Hindlimb muscle (tissue), 1 donor: Measurements from ENCODE around the gene MSH3. TPM values are rescaled to one million over a fixed set of nuclear protein-coding genes. Genes with fewer than 3 reads are reported as not detected.
"Not testable (repeated sequence)": the region's sequence is repeated elsewhere in the genome, so short reads cannot be mapped to it uniquely, and the experiment has no call there.

Experiments used
- DNase-seq: peaks from one replicate; pipeline ENCODE4 v3.0.0-alpha.2; 2013
- polyA plus RNA-seq: library from polyadenylated mRNA; unstranded; fragments of 120-200 nt; gene quantifications from one replicate; pipeline ENCODE4 v1.2.1, GENCODE V29; 2013; ENCODE audit not compliant: insufficient read length

MSH3 gene
- polyA plus RNA-seq, 1 donor = 10.6 TPM

DNA sequence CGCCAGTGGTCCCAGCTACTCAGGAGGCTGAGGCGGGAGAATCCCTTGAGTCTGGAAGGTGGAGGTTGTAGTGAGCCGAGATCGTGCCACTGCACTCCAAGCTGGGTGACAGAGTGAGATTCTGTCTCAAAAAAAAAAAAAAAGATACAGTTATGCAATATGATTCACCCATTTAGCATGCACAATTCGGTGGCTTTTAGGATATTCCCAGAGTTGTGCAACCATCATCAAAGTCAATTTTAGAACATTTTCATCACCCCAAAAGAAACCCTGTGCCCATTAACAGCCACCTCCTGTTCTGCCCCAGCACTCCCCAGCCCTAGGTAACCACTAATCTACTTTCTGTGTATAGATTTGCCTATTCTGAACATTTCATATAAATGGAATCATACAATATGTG lies 4.7 kb downstream of the MSH3 start:
- DNase-seq = no peak

DNA sequence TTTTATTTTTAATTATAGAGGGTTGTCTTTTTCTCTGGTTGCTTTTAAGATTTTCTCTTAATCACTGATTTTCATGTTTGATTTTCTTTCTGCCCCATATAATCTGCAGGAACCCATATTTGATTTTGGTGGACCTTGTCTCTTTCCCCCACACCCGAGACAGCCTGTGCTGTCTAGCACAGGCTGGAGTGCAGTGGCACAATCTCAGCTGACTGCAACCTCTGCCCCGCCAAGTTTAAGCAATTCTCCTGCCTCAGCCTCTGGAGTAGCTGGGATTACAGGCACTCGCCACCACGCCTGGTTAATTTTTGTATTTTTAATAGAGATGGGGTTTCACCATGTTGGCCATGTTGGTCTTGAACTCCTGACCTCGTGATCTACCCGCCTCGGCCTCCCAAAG lies 6.2 kb downstream of the MSH3 start:
- not testable (repeated sequence) for DNase-seq

DNA sequence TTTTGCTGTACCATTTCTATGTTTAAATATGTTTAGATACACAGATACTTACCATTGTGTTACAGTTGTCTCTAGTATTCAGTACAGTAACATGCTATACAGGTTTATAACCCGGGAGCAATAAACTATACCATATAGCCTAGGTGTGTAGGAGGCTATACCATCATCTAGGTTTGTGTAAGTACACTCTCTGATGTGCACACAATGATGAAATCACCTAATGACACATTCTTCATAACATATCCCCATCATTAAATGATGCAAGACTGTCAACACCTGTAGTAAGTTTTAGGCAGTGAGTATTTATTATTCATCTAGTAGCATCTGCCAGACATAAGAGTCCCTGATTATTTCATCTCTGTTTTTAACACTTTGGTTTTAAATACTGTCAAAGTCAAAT lies 7.7 kb downstream of the MSH3 start:
- no peak for DNase-seq

DNA sequence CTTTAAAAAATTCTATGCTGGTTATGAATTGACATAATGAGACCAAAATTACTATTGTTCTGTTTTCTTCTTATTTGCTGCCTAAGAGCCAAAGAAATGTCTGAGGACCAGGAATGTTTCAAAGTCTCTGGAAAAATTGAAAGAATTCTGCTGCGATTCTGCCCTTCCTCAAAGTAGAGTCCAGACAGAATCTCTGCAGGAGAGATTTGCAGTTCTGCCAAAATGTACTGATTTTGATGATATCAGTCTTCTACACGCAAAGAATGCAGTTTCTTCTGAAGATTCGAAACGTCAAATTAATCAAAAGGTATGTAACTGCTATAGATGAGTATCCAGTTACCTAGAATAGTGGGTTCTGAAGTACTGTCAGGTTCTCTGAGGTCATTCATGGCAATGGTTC lies 10.6 kb downstream of the MSH3 start:
- no peak for DNase-seq

DNA sequence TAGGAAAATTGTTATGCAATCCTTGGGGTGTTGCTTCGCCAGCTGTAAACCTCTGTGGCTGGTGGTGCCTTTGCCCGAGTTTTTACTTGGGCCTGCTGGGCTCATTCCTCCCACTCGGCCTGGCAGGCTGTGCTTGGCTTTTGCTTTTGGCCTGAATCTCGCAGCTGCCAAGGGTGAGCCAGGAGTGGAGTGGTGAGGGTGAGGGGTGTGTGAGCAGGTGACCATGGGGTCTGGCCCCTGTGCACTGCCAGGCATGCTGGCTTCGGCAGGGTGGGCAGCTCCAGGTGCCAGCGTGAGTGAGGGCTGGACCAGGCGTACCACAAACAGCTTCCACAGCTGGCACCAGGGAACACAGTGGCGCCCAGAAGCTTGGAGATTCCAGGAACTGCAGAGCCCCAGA lies 12.9 kb downstream of the MSH3 start:
- DNase-seq = no peak

DNA sequence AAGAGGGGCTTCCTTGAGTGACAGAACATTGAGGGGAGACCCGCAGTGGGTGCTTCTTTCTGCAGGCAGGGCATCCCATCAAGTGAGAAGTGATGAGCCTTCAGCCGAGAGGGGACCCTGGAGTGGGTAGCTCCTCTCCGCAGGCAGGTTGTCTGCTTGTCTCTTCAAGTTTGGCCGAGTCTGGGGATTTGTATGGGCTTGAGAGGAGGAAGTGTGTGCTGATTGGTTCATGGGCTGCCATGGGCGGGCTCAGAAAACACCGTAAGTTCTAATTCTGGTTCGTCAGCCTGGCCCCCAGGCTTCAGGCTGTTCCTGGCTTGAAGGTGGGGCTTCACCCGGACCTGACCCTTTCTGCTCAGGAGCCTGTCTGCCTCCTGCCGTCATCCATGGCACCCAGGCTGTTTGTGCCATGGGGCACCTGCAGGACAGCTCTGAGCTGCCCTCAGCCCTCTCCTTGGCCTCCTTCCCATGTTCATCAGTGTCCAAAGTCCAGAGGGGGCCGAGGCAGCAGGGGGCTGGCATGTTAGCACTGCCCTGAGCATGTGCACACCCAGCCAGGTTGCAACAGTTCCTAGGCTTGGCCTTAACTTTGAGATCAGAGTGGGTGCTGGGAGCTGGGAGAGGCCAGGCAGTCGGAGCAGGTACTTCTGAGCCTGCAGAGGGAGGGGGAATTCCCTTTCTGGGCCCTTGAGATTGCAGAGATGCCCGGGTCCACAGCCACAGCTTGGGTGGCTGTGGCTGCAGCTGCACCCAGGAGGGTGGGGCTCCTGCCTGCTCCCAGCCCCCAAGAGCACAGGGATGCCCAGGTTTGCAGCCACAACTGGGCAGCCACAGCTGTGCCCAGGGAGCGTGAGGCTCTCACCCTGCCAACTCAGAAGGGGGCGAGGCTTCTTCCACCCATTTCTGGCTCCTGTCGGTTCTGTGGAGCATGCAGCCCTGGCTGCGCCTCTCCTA lies 13.8 kb downstream of the MSH3 start:
- DNase-seq = no peak

DNA sequence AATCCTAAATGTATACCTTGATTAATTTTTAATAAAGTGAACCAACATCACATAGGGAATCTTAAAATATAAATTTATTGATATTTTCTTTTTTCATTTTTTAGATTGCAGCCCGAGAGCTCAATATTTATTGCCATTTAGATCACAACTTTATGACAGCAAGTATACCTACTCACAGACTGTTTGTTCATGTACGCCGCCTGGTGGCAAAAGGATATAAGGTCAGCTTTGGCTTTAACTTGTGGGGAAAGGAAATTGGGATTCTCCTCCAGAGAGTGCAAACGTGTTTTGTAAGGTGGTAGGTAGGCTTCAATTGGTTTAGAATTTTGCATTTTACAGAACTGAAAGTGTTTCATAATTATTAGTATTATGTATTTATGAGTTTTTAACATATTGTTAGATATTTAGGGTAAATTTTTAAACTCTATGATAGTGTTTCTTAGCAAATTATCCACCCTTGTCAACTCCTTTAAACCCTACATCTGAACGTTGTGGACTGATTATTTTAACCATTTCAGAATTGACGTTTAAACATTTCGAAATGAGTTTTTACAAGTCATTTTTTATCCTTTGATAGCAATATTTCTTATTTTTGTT lies 17.8 kb downstream of the MSH3 start:
- DNase-seq = peak; percentile 54

DNA sequence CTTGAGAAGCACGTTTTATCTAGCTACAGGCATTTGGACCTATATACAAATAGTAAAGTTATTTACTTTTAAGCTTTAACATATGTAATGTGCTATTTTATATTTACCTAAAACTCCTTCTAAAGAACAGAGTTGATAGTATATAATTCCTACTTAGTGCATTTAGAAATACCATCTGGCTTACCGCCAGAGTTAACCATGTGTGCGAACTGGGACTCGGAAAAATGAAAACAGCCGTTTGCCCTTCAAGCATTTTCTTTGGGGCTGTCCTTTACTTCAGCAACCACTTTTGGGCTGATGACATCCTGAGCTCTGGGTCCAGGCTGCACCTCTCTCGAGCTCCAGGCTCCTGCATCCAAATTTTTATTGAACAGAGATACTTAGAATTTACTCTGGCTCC lies 22.3 kb downstream of the MSH3 start:
- DNase-seq = no peak

DNA sequence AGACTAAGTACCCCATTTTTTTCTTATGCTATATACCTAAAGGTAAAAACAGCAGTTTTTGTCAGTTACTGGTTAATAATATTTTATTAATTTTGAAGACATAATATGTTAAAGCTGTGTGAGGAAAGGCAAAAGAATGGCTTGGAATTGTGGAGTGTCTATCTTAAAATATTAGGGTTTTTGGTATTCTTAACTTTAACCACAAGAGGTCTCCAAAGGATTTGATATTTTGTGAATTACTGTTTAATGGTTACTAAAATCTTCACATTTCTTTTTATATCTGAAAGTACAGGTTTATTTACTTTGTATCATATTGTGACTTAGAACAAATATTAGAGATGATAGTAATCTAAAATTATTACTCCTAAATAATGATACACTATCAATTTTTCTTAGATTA lies 32.3 kb downstream of the MSH3 start:
- DNase-seq = no peak

DNA sequence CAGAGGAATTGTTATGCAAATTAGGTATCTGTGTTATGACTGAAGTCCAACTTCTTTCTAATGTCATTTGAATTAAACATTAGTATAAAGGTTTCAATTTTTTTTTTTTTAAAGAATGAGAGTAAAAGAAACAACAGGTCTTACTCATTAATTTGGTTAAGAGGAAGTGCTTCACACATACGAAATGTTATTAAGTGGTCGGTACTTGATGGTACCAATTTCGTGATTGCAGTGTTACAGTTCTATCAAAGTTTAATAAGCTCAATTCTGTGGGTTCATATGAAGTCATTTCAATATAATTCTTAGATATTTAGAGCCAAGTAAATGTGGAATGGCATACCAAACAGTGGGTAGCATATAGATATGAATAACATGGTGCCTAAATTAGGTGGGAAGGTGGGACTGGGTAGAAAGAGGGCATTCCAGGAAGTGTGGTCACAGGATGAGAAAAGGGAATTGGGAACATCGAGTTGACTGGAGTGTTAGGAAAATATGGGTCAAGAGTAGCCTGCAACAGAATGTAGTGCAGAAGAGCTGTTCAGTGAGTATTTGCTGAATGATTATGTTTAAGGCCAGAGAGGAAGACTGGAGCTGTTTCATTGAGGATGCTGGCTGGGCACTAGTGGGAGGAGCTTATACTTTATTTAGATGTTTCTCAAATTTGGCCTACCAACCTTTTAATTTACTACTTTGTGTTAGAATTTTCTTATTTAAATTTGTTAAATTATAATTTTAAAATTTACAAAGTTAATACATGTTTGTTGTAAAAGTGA lies 34.4 kb downstream of the MSH3 start:
- DNase-seq = no peak

DNA sequence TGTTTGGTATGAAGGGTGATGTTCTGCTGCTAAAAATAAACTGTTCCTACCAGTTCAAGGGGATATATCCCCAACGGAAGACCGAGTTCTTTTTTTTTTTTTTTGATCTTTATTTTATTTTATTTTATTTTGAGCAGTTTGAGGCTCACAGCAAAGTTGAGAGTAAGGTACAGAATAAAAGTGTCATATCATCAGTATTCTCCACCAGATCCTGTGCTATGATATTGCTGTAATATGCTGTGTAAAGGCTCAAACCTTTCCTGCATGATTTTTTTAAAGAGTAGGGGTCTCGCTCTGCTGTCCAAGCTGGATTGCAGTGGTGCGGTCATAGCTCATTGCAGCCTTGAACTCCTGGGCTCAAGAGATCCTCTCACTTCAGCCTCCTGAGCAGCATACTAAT lies 35.2 kb downstream of the MSH3 start:
- no peak for DNase-seq

DNA sequence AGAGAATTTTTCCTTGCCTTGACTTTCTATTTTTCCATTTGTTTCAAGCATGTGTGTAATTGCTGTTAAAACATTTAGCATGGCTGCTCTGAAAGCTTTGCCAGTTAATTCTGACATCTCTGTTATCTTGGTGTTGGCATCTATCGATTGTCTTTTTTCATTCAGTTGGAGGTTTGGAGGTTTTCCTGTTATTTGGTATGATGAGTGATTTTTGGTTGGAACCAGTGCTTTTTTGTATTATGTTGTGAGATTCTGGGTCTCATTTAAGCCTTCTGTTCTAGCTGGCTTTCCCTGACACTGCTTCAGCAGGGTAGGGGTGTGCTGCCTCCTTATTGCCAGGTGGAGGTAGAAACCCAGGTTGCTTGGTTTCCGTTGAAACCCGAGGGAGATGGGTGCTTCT lies 41.2 kb downstream of the MSH3 start:
- no peak for DNase-seq

DNA sequence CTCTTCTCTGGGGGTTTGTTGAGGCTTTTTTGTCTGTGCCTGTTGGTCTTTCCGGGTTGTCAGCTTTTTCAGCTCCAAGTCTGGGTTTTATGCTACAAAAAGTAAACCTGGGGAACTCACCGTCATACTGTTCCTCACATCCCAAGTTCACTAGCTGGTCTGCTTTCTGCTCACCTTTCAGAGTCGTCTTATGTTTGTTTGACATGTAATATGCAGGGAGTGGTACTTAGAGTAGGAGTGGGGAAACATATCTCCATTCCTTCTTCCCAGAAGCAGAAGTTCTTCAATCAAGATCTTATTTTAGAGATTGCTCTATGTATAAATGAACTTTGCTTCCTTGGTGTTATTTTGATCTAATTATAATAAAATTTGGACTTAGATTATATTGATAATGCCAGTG lies 42.0 kb downstream of the MSH3 start:
- DNase-seq = no peak

DNA sequence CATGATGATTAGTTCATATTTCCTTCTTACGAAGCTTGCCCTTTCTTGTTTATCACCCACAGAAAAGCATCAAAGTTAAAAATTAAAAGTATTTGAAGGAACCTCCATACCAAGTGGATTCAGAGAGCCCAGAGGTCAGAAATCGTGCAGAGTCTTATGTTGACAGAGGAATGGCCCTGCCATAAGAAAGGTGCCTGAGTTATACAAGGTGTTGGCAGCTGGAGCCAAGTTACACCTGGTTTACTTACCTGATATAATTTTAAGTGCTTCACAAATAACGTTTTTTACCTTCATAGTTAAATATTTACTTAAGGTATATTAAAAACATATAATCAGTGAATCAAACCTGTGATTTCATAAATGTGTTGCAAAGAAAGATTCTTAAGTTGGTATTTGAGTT lies 42.6 kb downstream of the MSH3 start:
- no peak for DNase-seq

DNA sequence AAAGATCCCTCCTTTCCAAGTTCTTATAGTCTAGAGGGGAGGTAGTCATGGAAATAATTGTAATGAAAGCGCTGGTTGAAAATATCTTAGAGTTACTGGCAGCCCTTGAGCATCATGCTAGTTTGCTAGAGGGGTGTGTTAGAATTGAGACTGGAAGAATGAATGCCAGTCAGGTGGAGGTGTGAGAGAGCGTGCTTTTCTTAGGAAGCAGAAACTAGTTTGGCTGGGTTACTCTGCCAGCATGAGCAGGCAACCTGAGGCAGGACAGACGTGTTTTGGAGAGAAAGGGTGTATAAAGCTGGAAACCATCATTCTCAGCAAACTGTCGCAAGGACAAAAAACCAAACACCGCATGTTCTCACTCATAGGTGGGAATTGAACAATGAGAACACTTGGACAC lies 43.9 kb downstream of the MSH3 start:
- DNase-seq = no peak

DNA sequence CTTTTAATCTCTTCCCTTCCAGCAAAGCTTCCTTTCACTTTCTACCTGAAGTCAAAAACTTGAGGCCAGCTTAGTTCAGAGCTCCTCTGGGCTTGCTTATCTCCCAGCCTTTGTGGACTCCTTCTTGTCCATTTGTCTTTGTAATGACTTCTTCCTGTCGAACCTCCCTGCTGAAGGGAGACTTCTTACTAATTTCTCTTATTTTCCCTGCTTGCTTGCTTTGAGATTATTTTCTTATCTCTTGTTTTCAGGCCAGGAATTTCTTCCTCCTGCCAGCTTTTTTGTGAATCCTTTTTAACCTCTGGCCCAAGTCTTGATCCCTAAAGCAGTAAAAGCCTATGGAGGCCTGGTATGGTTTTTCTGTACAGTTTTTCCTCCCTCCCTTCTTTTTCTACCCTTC lies 47.1 kb downstream of the MSH3 start:
- DNase-seq = no peak

DNA sequence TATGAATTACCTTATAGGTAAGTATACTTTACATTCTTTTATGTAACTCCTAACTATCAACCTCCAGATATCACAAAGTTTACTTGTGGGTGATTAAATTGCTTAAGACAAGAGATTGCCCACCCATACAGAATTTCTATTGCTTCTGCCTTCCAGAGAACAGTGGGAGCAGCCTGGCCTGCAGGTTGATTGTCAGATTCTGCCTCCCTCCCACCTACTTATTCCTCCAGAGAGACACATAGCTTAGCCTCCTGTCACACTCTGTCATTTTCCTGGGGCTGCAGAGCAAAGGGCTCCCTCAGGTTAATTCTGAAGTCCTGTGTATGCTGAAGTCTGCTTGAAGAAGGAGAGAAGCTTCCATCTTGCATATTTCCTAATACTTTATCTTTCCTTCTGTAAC lies 48.8 kb downstream of the MSH3 start:
- no peak for DNase-seq

DNA sequence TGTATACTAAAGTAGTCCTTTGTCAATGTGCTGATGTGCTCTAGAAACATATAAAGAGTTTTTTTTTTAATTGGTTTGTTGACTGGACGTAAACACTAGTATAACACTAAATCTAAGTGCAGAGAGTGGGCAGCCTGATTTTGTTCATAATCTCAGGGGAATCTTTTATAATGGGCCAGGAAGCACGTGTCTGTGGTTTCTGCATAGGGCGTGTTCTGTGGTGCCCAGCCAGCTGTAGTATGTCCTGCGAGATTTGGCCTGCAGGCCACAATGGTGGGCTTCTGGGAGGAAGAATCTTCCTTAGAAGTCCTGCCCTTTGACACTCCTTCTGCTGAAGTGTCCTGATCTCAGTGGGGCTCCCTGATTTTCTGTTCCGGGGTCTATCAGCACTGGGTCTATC lies 49.3 kb downstream of the MSH3 start:
- no peak for DNase-seq

DNA sequence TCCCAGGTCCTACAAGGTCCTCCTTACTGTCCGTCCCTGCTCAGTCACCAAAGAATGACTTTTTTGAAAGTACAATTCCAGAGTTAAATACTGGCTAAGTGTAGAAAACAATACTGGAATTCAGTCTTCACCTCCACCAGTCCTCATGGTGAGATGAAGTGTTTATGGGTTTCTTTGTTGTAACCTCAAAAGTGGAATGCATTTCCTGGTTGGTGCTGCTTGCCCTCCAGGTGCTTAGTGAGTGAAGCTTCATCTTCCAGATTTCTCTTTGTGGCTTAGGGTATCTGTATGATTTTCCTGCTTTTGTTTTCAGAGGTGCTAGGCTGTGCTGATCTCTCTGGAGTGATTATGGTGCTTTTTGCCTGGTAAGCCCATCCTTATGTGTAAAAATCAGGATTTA lies 49.8 kb downstream of the MSH3 start:
- DNase-seq = no peak

DNA sequence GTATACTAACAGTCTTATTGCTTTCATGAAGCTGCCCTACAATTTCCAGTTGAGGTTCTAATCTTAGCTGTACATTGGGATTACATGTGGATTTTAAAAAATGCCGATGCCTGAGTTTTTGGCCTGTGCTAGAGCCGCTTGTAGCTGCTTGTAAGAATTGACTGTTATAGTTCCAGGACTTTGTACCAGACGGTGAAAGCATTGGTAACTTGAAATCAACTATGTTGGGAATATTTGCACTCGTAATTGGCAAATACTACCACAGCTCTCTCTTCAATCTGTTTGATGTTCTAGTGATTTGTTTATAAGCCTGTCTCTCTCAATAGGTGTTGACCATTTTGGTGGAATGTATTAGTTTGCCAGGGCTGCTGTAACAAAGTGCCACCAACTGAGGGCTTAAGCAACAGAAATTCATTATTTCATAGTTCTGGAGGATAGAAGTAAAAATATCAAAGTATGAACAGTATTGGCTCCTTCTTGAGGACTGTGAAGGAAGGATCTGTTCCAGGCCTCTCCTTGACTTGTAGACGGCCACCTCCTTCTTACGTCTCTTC lies 50.8 kb downstream of the MSH3 start:
- no peak for DNase-seq

DNA sequence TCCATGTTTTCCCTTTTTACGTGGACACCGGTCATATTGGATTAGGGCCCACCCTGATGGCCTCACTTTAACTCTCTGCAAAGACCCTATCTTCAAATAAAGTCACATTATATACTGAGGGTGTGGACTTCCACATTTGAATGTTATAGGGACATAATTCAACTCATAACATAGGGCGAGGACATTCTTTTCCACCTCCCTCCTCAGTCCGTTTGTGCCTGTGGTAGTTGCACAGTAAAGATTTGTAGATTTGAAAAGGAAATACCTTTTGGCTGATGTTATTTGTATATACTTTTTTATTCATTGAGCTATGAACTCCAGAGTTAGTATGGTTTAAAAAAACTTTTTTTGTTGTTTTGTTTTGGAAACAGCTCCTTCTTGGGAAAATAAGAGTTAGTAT lies 51.3 kb downstream of the MSH3 start:
- no peak for DNase-seq

DNA sequence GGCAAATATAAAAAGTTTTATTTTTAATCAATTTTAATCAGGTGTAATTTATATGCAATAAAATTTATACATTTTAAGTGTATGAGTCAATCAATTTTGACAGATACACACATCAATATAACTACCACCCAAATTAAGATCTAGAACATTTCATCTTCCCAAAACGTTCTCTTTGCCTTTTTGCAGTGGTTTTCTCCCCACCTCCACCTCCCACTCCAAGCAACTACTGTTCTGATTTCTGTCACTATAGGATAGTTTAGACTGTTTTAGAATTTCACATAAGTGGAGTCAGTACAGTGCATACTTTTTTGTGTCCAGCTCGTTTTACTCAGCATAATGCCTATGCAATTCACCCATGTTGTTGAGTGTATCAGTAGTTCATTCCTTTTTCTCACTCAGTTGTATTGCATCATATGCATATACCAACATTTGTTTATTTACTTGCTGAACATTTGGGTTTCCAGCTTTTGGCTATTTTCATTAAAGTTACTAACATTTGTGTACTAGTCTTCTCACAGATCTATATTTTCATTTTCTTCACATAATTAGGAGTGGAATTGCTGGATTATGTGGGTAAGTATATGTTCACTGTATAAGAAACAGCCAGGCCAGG lies 52.5 kb downstream of the MSH3 start:
- no peak for DNase-seq

DNA sequence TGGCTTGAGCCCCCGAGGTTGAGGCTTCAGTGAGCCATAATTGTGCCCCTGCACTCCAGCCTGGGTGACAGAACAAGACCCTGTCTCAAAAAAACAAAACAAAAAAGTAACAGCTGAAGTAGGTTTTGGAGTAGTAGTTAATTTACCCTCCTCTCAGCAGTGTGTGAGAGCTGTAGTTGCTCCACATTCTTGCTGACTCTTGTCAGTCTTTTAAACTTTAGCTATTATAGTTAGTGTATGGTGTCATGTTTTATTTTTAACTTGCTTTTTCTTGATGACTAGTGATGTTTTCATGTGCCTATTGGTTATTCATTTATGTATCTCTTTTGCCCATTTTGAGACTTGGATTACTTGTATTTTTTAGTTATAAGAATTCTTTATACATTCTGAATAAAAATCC lies 53.2 kb downstream of the MSH3 start:
- DNase-seq = no peak
